Pancreas (tissue), 10 donors: Measurements from ENCODE around the gene EGFL7. TPM values are rescaled to one million over a fixed set of nuclear protein-coding genes. Genes with fewer than 3 reads are reported as not detected.
A peak's percentile ranks its signal among the peaks of the same experiment; 100 is the strongest.
"Not testable (repeated sequence)": the region's sequence is repeated elsewhere in the genome, so short reads cannot be mapped to it uniquely, and the experiment has no call there.

Experiments used
- ATAC-seq, 4 donors: fragments of 200-7000 bp; cut with Tn5 transposase; one replicate each; pipeline versions ENCODE4 v1.8.0 to v1.9.1; 2020; ENCODE audit warnings: mild to moderate bottlenecking in 4 of 4, moderate library complexity in 4 of 4
- DNase-seq, 6 donors: peaks; one replicate each; pipeline ENCODE4 v3.0.0-alpha.2; 2020
- FAIRE-seq: peaks from 2 replicates; lab custom pipeline; 2012; peaks lifted over from hg19 to GRCh38; lab: Jason Lieb, UNC
- H3K27ac ChIP-seq, 4 donors: fragments of 200-600 bp; sonication (generic); 1 replicate in 3 of 4; 2 replicates in 1 of 4; pipeline versions ENCODE4 v1.5.0 to v1.8.0; 2020
- H3K27me3 ChIP-seq, 4 donors: fragments of 200-600 bp; one replicate each; pipeline ENCODE4 v1.8.0; 2021
- H3K36me3 ChIP-seq, 3 donors: fragments of 200-600 bp; sonication (generic) in 1 of 3; one replicate each; pipeline versions ENCODE4 v1.5.0 to v1.8.0; 2020 to 2021
- H3K4me1 ChIP-seq, 3 donors: fragments of 200-600 bp; one replicate each; pipeline ENCODE4 v1.8.0; 2021
- H3K4me3 ChIP-seq, 4 donors: fragments of 200-600 bp; sonication (generic) in 2 of 4; one replicate each; pipeline versions ENCODE4 v1.5.0 to v1.8.0; 2020 to 2021
- H3K9me3 ChIP-seq, 4 donors: fragments of 200-600 bp; one replicate each; pipeline ENCODE4 v1.8.0; 2021
- WGBS, 2 donors: extraction: QIAGEN DNeasy Blood & Tissue Kit; methylation state at CpG; one replicate each; pipeline ENCODE4 v1.1.7; 2013; 5-methylcytosine and 5-hydroxymethylcytosine counted together
- intact Hi-C, 3 donors: fragments of 100-400 bp; cut with DNase I; formaldehyde crosslinking; loops; one replicate each; pipeline versions ENCODE4 v1.11.1 to v1.14.2; 2022
- polyA plus RNA-seq, 2 donors: library from polyadenylated mRNA; stranded (reverse); fragments of 200-250 nt; gene quantifications; one replicate each; pipeline ENCODE4 v1.2.3, GENCODE V29; 2013
- total RNA-seq, 6 donors: library from RNA; stranded (reverse); fragmentation: NEBNext Ultra II Directional in 4 of 6; extraction: Animal tissue kit (Norgen Biotek cat#: 25700) in 4 of 6; gene quantifications; one replicate each; pipeline versions ENCODE4 v1.2.1 to v1.2.4, GENCODE V29; 2021 to 2023
- TF ChIP-seq, protein P1 (sequence below), 4 donors: fragments of 200-600 bp; sonication (generic) in 3 of 4; IDR thresholded peaks; one replicate each; pipeline versions ENCODE4 v1.5.0 to v1.8.0; 2021; ENCODE audit warnings: antibody characterized with exemption in 4 of 4
- donor health status: healthy with polysubstance abuse.
- donor health status: DM: no; HTN: no; CAD: no; lungs with moderate emphysema.
- donor health status: DM: no; HTN: no; CAD: no.
- donor health status: control.
- donor health status: control.
- donor health status: Bipolar disorder and iron deficiency.
- donor health status: DM: yes; HTN: yes; CAD: no.
- donor health status: DM: no; HTN: no; CAD: no.
- donor health status: DM: no; HTN: no; CAD: no.
- donor health status: DM: yes; HTN: yes; CAD: no.

EGFL7 gene
- total and polyA plus RNA-seq, 8 donors: 8.6 to 134 (median 16.7) TPM

DNA sequence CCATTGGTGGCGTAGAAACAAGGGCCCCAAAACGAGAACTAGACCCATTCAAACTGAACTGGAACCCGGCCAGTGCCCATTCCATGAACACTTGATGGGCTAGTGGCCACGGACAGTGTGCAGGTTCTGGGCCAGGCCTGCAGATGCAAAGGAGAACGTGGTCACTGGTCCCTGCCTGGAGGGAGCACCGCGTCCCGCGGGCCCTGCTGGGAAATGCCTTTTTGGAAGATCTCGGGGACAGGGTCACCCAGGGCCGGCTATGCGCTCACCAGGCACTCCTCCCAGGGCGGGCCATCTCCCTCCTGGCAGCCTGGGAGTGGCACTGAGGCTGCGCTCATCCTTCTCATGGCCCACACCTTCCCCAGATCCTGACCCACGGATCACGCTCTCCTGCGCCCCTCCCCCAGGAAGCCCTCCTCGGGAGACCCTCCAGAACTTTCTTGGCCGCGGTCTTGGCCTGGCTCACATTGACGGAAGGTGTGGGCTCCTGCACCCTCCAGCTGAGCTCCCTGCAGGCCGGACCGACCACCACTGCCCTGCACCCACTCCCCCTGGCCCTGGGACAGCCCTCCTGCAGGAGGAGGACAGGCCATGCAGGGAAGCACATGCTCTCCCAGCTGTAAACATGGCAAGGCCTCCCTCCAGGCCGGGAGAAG lies 46.9 kb downstream of the EGFL7 start:
- H3K4me3 ChIP-seq: no peak overlapping the region
- no peak overlapping the region for H3K27ac ChIP-seq
- DNase-seq (peak in 3 of 6 donors; percentile 21 to 73 (median 50)), FAIRE-seq (no peak), ATAC-seq (no peak)
- TF ChIP-seq, protein P1, sequence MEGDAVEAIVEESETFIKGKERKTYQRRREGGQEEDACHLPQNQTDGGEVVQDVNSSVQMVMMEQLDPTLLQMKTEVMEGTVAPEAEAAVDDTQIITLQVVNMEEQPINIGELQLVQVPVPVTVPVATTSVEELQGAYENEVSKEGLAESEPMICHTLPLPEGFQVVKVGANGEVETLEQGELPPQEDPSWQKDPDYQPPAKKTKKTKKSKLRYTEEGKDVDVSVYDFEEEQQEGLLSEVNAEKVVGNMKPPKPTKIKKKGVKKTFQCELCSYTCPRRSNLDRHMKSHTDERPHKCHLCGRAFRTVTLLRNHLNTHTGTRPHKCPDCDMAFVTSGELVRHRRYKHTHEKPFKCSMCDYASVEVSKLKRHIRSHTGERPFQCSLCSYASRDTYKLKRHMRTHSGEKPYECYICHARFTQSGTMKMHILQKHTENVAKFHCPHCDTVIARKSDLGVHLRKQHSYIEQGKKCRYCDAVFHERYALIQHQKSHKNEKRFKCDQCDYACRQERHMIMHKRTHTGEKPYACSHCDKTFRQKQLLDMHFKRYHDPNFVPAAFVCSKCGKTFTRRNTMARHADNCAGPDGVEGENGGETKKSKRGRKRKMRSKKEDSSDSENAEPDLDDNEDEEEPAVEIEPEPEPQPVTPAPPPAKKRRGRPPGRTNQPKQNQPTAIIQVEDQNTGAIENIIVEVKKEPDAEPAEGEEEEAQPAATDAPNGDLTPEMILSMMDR (IDR thresholded peaks at IDR 0.05): no peak
- H3K9me3 ChIP-seq: no peaks in the 10 kb centered on the region
- peaks cover 0 to 6% (median 3%) of the 10 kb centered on the region in 3 donors for H3K4me1 ChIP-seq
- intact Hi-C loops: loop anchor here in 1 of 3 donors (10.0 kb wide), 1 partner anchor 225 kb away; the partner anchor contains the start of gene SEC16A
- no peaks in the 10 kb centered on the region for H3K27me3 ChIP-seq
- WGBS, 2 donors: 92 to 94% methylated on average over 24 of the region's 24 CpGs
- H3K36me3 ChIP-seq: no peaks in the 10 kb centered on the region

DNA sequence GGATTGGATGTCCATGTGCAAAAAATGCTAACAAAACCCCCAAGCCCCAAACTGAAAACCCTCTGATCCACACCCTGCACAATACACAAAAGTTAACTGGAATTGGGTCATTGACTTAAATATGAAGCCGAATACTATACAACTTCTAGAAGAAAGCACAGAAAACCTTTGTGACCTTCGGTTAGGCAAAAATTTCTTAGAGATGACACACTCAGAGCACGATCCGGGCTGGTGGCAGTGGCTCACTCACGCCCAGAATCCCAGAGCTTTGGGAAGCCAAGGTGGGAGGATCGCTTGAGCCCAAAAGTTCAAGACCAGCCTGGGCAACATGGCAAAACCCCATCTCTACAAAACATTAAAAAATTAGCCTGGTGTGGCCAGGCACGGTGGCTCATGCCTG lies 47.8 kb downstream of the EGFL7 start:
- FAIRE-seq (no peak), ATAC-seq (no peak), DNase-seq (no peak)
- Histone ChIP-seq H3K36me3 (no peaks in the 10 kb centered on the region), H3K4me1 (peaks cover 0 to 6% (median 3%) of the 10 kb centered on the region in 3 donors), H3K9me3 (no peaks in the 10 kb centered on the region), H3K27me3 (no peaks in the 10 kb centered on the region), H3K4me3 (no peak overlapping the region), H3K27ac (no peak overlapping the region)
- intact Hi-C loops: loop anchor here in 1 of 3 donors (10.0 kb wide), 1 partner anchor 226 kb away; the partner anchor contains the start of gene SEC16A
- 90 to 92% methylated on average over 7 of the region's 7 CpGs for WGBS, 2 donors
- TF ChIP-seq, protein P1 (IDR thresholded peaks at IDR 0.05): no peak

DNA sequence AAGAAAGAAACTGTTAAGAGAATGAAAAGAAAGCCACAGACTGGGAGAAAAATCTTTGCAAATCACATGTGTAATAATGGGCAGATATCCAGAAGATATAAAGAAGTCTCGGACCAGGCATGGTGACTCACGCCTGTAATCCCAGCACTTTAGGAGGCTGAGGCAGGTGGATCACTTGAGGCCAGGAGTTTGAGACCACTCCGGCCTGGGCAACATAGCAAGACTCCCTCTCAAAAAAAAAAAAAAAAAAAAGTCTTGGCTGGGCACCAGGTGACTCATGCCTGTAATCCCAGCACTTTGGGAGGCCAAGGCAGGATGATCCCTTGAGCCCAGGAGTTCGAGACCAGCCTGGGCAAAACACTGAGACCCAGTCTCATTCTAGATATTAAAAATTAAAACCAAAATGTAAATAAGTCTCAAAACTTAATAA lies 48.5 kb downstream of the EGFL7 start:
- not testable (repeated sequence) for H3K9me3 ChIP-seq, H3K27me3 ChIP-seq, H3K27ac ChIP-seq, FAIRE-seq, H3K4me3 ChIP-seq, H3K4me1 ChIP-seq, H3K36me3 ChIP-seq
- 34 to 35% methylated on average over 4 of the region's 4 CpGs for WGBS, 2 donors
- DNase-seq (peak in 1 of 6 donors; percentile 31), ATAC-seq (peak; percentile 34 to 45 (median 38))
- intact Hi-C loops: loop anchor here in 1 of 3 donors (10.0 kb wide), 1 partner anchor 226 kb away; the partner anchor contains the start of gene SEC16A

DNA sequence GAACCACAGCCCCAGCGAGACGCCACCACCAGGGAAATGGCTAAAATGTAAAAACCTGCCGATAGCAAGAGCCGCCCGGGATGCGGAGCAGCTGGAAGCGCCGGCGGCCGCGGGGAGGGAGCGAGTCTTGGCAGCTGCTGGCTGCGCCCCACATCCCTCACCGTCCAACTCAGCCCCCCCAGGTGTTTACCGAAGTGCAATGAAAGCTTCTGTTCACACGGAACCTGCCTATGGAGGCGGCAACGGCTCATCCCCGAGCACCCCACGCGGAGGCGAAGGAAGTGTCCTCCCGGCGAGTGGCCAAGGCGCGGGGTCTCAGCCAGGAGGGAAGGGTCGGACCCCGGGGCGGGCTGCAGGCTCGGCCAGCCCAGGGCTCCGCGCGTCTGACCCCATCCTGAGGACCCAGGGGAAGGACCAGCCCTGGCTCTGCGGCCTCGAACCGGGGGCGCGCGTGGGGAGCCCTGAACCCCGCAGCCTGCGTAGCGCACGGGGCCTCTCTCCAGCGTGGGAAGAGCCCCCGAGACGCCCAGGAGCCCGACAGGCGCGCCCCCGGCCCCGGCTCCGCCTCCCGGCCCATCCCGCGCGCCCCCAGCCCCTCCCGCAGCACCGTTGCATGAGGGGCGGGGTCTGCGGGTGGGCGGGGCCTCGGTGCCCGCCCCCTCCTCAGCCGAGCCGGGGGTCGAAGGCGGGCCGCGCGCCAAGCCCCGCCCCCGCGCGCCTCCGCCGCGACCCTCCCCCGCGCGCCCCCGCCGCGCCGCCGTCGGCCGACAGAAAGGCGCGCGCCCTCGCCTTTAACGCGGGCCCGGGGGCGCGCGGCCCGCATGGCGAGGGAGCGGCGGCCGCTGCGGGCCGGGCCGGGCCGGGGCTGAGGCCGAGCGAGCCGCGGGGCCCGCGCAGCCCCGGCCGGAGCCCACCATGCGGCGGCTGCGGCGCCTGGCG lies 49.3 kb downstream of the EGFL7 start, which contains the start of gene DIPK1B:
Gene DIPK1B (plus strand): TSS at position 822 of the 939 bp plus-strand sequence. CDS start 94 bp downstream, at position 916.
- Histone ChIP-seq H3K9me3 (no peaks in the 10 kb centered on the region), H3K27ac (no peak within 1 kb of the TSS), H3K36me3 (no peaks in the 10 kb centered on the region), H3K4me1 (peaks cover 0 to 6% (median 3%) of the 10 kb centered on the region in 3 donors), H3K4me3 (peak within 1 kb of the TSS; percentile 37 to 57 (median 48)), H3K27me3 (no peaks in the 10 kb centered on the region)
- TF ChIP-seq, protein P1 (IDR thresholded peaks at IDR 0.05): no peak
- FAIRE-seq (no peak), DNase-seq (peak in 4 of 6 donors; percentile 42 to 84 (median 64)), ATAC-seq (peak; percentile 26 to 54 (median 46))
- intact Hi-C loops: loop anchor here in 1 of 3 donors (10.0 kb wide), 1 partner anchor 227 kb away; the partner anchor contains the start of gene SEC16A
- 1 to 2% methylated on average over 66 to 119 of the region's 119 CpGs for WGBS, 2 donors
